C4-2B (cell line): ENCODE measurements around the gene SOCS1.

Experiments used
- CTCF ChIP-seq: fragments of 450-650 bp; conservative IDR thresholded peaks from 2 replicates; pipeline ENCODE4 v1.5.1; 2017; ENCODE audit warnings: mild to moderate bottlenecking
- ZFX ChIP-seq: fragments of 450-650 bp; IDR thresholded peaks from 2 replicates; pipeline ENCODE4 v1.6.1; 2017

GRCh38 chr16:11224096-11224893 is 31.7 kb downstream of the SOCS1 start:
- TF ChIP-seq CTCF = no peak
- TF ChIP-seq ZFX = no peak
